ENCODE measurements around the gene KASH5. TPM values are rescaled to one million over a fixed set of nuclear protein-coding genes. Genes with fewer than 3 reads are reported as not detected.
A peak's percentile ranks its signal among the peaks of the same experiment; 100 is the strongest.

The KASH5 gene
- total RNA-seq, 5 donors from 2014 or later (not counting 1 experiment from before 2014, with no cell fraction given): 0.25 to 0.26 TPM; not detected in 3

- H3K27me3 ChIP-seq (replicated peaks in 1 of 2; ENCODE audit: control insufficient read depth in 2 of 2, extremely low read depth in 1 of 2, insufficient read depth in 2 of 2, low read length in 1 of 2): peaks cover 0 to 2% of the 10 kb centered on the region in 2 experiments
- no peak overlapping the region for H3K27ac ChIP-seq (ENCODE audit: low read length)
- ATAC-seq (replicated peaks in 1 of 4) (no peak), DNase-seq (no peak)
- no peaks in the 10 kb centered on the region for H3K9me3 ChIP-seq
- H3K27ac Mint-ChIP-seq: peak overlapping the region; percentile 0 to 49
- no peak overlapping the region for H3K4me3 ChIP-seq (ENCODE audit: control insufficient read depth in 1 of 2, extremely low read depth in 1 of 2, low read length in 1 of 2)
- H3K4me1 Mint-ChIP-seq: peaks cover 28 to 35% (median 34%) of the 10 kb centered on the region in 3 donors
- ChIA-PET POLR2A (no interaction called here), CTCF (no interaction called here)
- 92% methylated on average over 3 of the region's 11 CpGs for WGBS (ENCODE audit: insufficient coverage)
- H3K4me3 Mint-ChIP-seq: no peak overlapping the region
- H3K36me3 ChIP-seq (ENCODE audit: control insufficient read depth in 2 of 2, extremely low read depth in 1 of 2, insufficient read depth in 1 of 2, low read length in 1 of 2): peaks cover 0 to 32% of the 10 kb centered on the region in 2 donors
- H3K4me1 ChIP-seq (ENCODE audit: control insufficient read depth in 1 of 2, extremely low read depth in 1 of 2, insufficient read depth in 2 of 2, low read length in 2 of 2): peaks cover 7 to 34% of the 10 kb centered on the region in 2 experiments
- H3K9me3 Mint-ChIP-seq: no peaks in the 10 kb centered on the region
- peaks cover 28% of the 10 kb centered on the region for H3K36me3 Mint-ChIP-seq
- H3K27me3 Mint-ChIP-seq: no peaks in the 10 kb centered on the region
Observed at GRCh38 chr19:49342291-49342721, 45.7 kb upstream of the KASH5 start.

DNA sequence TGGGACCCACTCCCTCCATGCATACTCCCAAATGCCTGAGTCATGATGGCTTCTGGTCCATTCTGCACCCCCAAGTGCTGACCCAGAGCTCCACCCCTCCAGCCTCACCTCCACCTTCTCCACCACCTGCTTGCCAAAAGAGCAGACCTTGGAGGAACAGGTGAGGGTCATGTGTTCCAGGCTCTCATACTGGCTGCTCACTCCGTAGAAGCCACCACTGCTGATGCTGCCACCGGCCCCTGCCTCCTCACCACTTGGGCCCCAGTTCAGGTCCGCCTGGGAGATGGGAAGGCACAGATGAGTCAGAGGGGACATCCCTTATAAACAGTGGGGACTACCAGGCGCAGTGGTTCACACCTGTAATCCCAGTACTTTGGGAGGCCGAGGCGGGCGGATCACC is 44.9 kb upstream of the KASH5 start:
- POLR2A ChIA-PET: no interaction called here

GRCh38 chr19:49344505-49345423 is 43.3 kb upstream of the KASH5 start:
- H3K4me1 ChIP-seq (ENCODE audit: control insufficient read depth in 1 of 2, extremely low read depth in 1 of 2, insufficient read depth in 2 of 2, low read length in 2 of 2): peaks cover 0 to 12% of the 10 kb centered on the region in 2 experiments
- CTCF ChIA-PET: interaction anchor here (0.6 kb wide), 2 partner anchors 18 to 372 kb away, joined by 3 read pairs; no protein-coding TSS in a partner anchor

More for the DNA sequence above, 44.9 kb upstream of the KASH5 start:
- no peak overlapping the region for H3K27ac ChIP-seq (ENCODE audit: low read length)
- CTCF ChIA-PET: no interaction called here
- H3K4me1 ChIP-seq (ENCODE audit: control insufficient read depth in 1 of 2, extremely low read depth in 1 of 2, insufficient read depth in 2 of 2, low read length in 2 of 2): peaks cover 1 to 26% of the 10 kb centered on the region in 2 experiments
- no peaks in the 10 kb centered on the region for H3K9me3 Mint-ChIP-seq
- peak overlapping the region in 1 of 2 donors; percentile 4 for H3K27ac Mint-ChIP-seq
- no peak overlapping the region for H3K4me3 Mint-ChIP-seq
- H3K27me3 Mint-ChIP-seq: no peaks in the 10 kb centered on the region
- H3K9me3 ChIP-seq: no peaks in the 10 kb centered on the region
- no peak overlapping the region for H3K4me3 ChIP-seq (ENCODE audit: control insufficient read depth in 1 of 2, extremely low read depth in 1 of 2, low read length in 1 of 2)
- ATAC-seq (replicated peaks in 1 of 4) (no peak), DNase-seq (no peak)
- peaks cover 0 to 2% of the 10 kb centered on the region in 2 experiments for H3K27me3 ChIP-seq (replicated peaks in 1 of 2; ENCODE audit: control insufficient read depth in 2 of 2, extremely low read depth in 1 of 2, insufficient read depth in 2 of 2, low read length in 1 of 2)
- peaks cover 0 to 24% of the 10 kb centered on the region in 2 donors for H3K36me3 ChIP-seq (ENCODE audit: control insufficient read depth in 2 of 2, extremely low read depth in 1 of 2, insufficient read depth in 1 of 2, low read length in 1 of 2)
- peaks cover 23% of the 10 kb centered on the region for H3K36me3 Mint-ChIP-seq
- WGBS (ENCODE audit: insufficient coverage): no CpG with 5 or more reads among the region's 7 CpGs
- H3K4me1 Mint-ChIP-seq: peaks cover 22 to 31% (median 27%) of the 10 kb centered on the region in 3 donors

DNA sequence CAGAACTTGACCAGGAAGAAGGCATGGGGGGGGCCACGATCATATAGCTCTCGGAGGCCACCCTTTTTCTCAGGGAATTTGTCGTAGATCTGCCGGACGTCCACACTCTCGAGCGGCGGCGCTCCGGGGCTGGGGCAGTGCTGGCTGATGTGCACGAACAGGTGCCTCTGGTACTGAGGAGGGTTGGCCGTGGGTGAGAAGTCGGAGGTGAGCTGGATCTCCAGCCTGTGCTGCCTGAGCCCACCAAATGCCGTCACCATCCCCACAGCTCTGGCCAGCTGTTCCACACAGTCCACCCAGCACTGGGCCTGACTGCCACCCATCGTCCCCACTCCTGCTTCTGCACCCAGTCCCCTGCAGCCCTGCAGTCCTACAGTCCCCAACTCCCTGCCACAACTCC is 40.9 kb upstream of the KASH5 start:
- H3K27me3 ChIP-seq (replicated peaks in 1 of 2; ENCODE audit: control insufficient read depth in 2 of 2, extremely low read depth in 1 of 2, insufficient read depth in 2 of 2, low read length in 1 of 2): peaks cover 0 to 6% of the 10 kb centered on the region in 2 experiments
- Mint-ChIP-seq H3K36me3 (peaks cover 4% of the 10 kb centered on the region), H3K27ac (no peak overlapping the region), H3K4me1 (peaks cover 7 to 14% (median 10%) of the 10 kb centered on the region in 3 donors), H3K4me3 (no peak overlapping the region), H3K9me3 (no peaks in the 10 kb centered on the region), H3K27me3 (peaks cover 0 to 5% of the 10 kb centered on the region in 2 donors)
- no peak overlapping the region for H3K27ac ChIP-seq (ENCODE audit: low read length)
- POLR2A ChIA-PET: interaction anchor here in 1 of 2 donors (0.5 kb wide), 1 partner anchor 28 kb away, joined by 3 read pairs; no protein-coding TSS in a partner anchor
- ATAC-seq (replicated peaks in 1 of 4): no peak
- H3K4me1 ChIP-seq (ENCODE audit: control insufficient read depth in 1 of 2, extremely low read depth in 1 of 2, insufficient read depth in 2 of 2, low read length in 2 of 2): peaks cover 0 to 5% of the 10 kb centered on the region in 2 experiments
- 83% methylated on average over 5 of the region's 15 CpGs for WGBS (ENCODE audit: insufficient coverage)
- no peaks in the 10 kb centered on the region for H3K36me3 ChIP-seq (ENCODE audit: control insufficient read depth in 2 of 2, extremely low read depth in 1 of 2, insufficient read depth in 1 of 2, low read length in 1 of 2)
- DNase-seq: no peak
- no peak overlapping the region for H3K4me3 ChIP-seq (ENCODE audit: control insufficient read depth in 1 of 2, extremely low read depth in 1 of 2, low read length in 1 of 2)
- H3K9me3 ChIP-seq: no peaks in the 10 kb centered on the region
- CTCF ChIA-PET: no interaction called here

More at GRCh38 chr19:49344505-49345423, 43.3 kb upstream of the KASH5 start:
- Histone ChIP-seq H3K36me3 (ENCODE audit: control insufficient read depth in 2 of 2, extremely low read depth in 1 of 2, insufficient read depth in 1 of 2, low read length in 1 of 2) (peaks cover 0 to 8% of the 10 kb centered on the region in 2 donors), H3K9me3 (no peaks in the 10 kb centered on the region), H3K27ac (ENCODE audit: low read length) (no peak overlapping the region), H3K27me3 (replicated peaks in 1 of 2; ENCODE audit: control insufficient read depth in 2 of 2, extremely low read depth in 1 of 2, insufficient read depth in 2 of 2, low read length in 1 of 2) (peaks cover 0 to 2% of the 10 kb centered on the region in 2 experiments), H3K4me3 (ENCODE audit: control insufficient read depth in 1 of 2, extremely low read depth in 1 of 2, low read length in 1 of 2) (no peak overlapping the region)
- WGBS (ENCODE audit: insufficient coverage): 97% methylated on average over 7 of the region's 11 CpGs
- Mint-ChIP-seq H3K27me3 (no peaks in the 10 kb centered on the region), H3K4me1 (peaks cover 13 to 22% (median 20%) of the 10 kb centered on the region in 3 donors), H3K36me3 (peaks cover 12% of the 10 kb centered on the region), H3K27ac (peak overlapping the region; percentile 50), H3K9me3 (no peaks in the 10 kb centered on the region), H3K4me3 (no peak overlapping the region)
- DNase-seq: no peak
- ATAC-seq (replicated peaks in 1 of 4): peak in 1 of 4 experiments; percentile 46
- POLR2A ChIA-PET: interaction anchor here (0.5 kb wide), 2 partner anchors 67 to 122 kb away, joined by 4 to 14 read pairs; no protein-coding TSS in a partner anchor

DNA sequence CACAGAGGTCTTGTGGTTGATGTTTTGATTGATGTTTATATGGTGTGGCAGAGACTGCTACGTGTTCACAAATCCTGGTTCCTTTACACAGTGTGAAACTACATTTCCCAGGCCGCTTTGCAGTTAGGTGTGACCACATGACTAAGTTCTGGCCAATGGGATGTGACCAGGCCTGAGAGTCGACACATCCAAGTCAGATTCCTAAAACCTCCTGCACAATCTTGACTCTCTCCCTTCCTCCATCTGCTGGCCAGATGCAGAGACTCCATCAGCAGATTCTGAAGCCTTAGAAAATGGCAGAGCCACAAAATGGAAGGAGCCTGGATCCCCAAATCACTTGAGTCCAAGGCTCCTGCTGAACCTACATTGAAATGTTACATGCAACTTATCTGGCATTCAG is 40.2 kb upstream of the KASH5 start:
- Mint-ChIP-seq H3K4me1 (peaks cover 7 to 11% (median 10%) of the 10 kb centered on the region in 3 donors), H3K36me3 (peaks cover under 1% of the 10 kb centered on the region), H3K27ac (no peak overlapping the region), H3K4me3 (no peak overlapping the region), H3K9me3 (no peaks in the 10 kb centered on the region), H3K27me3 (peaks cover 0 to 5% of the 10 kb centered on the region in 2 donors)
- POLR2A ChIA-PET: no interaction called here
- DNase-seq: peak in 2 of 35 experiments; percentile 27 to 29
- Histone ChIP-seq H3K36me3 (ENCODE audit: control insufficient read depth in 2 of 2, extremely low read depth in 1 of 2, insufficient read depth in 1 of 2, low read length in 1 of 2) (no peaks in the 10 kb centered on the region), H3K4me3 (ENCODE audit: control insufficient read depth in 1 of 2, extremely low read depth in 1 of 2, low read length in 1 of 2) (no peak overlapping the region), H3K27ac (ENCODE audit: low read length) (no peak overlapping the region), H3K9me3 (no peaks in the 10 kb centered on the region), H3K4me1 (ENCODE audit: control insufficient read depth in 1 of 2, extremely low read depth in 1 of 2, insufficient read depth in 2 of 2, low read length in 2 of 2) (peaks cover 0 to 5% of the 10 kb centered on the region in 2 experiments), H3K27me3 (replicated peaks in 1 of 2; ENCODE audit: control insufficient read depth in 2 of 2, extremely low read depth in 1 of 2, insufficient read depth in 2 of 2, low read length in 1 of 2) (peaks cover 0 to 6% of the 10 kb centered on the region in 2 experiments)
- WGBS (ENCODE audit: insufficient coverage): 20% methylated on average over 1 of the region's 3 CpGs
- CTCF ChIA-PET: interaction anchor here in 1 of 2 donors (0.5 kb wide), 1 partner anchor 79 kb away, joined by 3 read pairs; no protein-coding TSS in a partner anchor
- ATAC-seq (replicated peaks in 1 of 4): peak in 1 of 4 experiments; percentile 55
